NCI-H146 (cell line): ENCODE measurements around the gene EML1.
"Not testable (repeated sequence)": the region's sequence is repeated elsewhere in the genome, so short reads cannot be mapped to it uniquely, and the experiment has no call there.

Experiments
- DNase-seq: peaks from one replicate; lab custom pipeline; 2025; lab: John Stamatoyannopoulos, UW

Gene EML1

GRCh38 chr14:99755629-99756603, 37.3 kb upstream of the EML1 start:
- DNase-seq: no peak

- DNase-seq: no peak
These were observed 36.4 kb upstream of the EML1 start for GRCh38 chr14:99756796-99757195.

GRCh38 chr14:99757331-99758070, 35.7 kb upstream of the EML1 start:
- DNase-seq: no peak

GRCh38 chr14:99758121-99758821, 34.9 kb upstream of the EML1 start:
- DNase-seq: no peak

GRCh38 chr14:99758872-99759545, 34.2 kb upstream of the EML1 start:
- no peak for DNase-seq

GRCh38 chr14:99759546-99759925, 33.7 kb upstream of the EML1 start:
- no peak for DNase-seq

GRCh38 chr14:99760817-99761216, 32.4 kb upstream of the EML1 start:
- no peak for DNase-seq

- not testable (repeated sequence) for DNase-seq
These were observed 30.3 kb upstream of the EML1 start for GRCh38 chr14:99762911-99763310.

- no peak for DNase-seq
These were observed 29.5 kb upstream of the EML1 start for GRCh38 chr14:99763527-99764221.

- DNase-seq: no peak
These were observed 28.9 kb upstream of the EML1 start for GRCh38 chr14:99764222-99764706.

GRCh38 chr14:99768381-99768780, 24.8 kb upstream of the EML1 start:
- no peak for DNase-seq

- no peak for DNase-seq
These were observed 24.1 kb upstream of the EML1 start for GRCh38 chr14:99769123-99769522.

- no peak for DNase-seq
These were observed 23.4 kb upstream of the EML1 start for GRCh38 chr14:99769799-99770198.

- DNase-seq: no peak
These were observed 20.6 kb upstream of the EML1 start for GRCh38 chr14:99772371-99773283.

GRCh38 chr14:99773521-99774497, 19.4 kb upstream of the EML1 start:
- DNase-seq: no peak

GRCh38 chr14:99774556-99775307, 18.5 kb upstream of the EML1 start:
- no peak for DNase-seq

- no peak for DNase-seq
These were observed 17.9 kb upstream of the EML1 start for GRCh38 chr14:99775351-99775750.

- DNase-seq: no peak
These were observed 15.3 kb upstream of the EML1 start for GRCh38 chr14:99777951-99778350.
